ENCODE measurements around the gene CRIM1. TPM values are rescaled to one million over a fixed set of nuclear protein-coding genes. Genes with fewer than 3 reads are reported as not detected.

The CRIM1 gene
- total RNA-seq, 1 donor from 2014 or later = 25.8 TPM

DNA sequence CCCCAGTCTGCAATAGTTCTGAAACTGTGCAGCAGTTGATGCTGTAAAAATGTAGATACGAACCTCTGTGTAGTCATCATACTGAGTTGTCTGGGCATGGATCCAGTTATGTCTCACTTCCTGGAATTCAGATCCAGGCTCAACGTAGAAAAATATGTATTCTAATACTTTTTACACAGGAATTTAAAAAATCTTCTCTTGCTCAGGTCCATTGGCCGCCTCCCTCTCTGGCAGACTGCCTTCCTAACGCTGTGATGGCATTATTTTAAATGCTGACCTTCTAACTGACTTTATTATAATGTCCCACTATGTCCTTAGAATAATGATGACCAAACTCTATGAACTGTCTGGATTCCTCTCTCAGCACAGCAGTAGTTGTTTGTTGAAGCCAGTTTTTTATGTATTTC, 122.8 kb downstream of the CRIM1 start:
- Mint-ChIP-seq H3K4me3 (ENCODE audit: low read depth) (no peak overlapping the region), H3K27ac (no peak overlapping the region), H3K4me1 (ENCODE audit: low read depth) (peaks cover 3% of the 10 kb centered on the region), H3K27me3 (no peaks in the 10 kb centered on the region), H3K9me3 (ENCODE audit: low read depth) (peaks cover 20% of the 10 kb centered on the region), H3K36me3 (ENCODE audit: insufficient read depth) (peaks cover 52% of the 10 kb centered on the region)
- TF ChIP-seq, protein P1, sequence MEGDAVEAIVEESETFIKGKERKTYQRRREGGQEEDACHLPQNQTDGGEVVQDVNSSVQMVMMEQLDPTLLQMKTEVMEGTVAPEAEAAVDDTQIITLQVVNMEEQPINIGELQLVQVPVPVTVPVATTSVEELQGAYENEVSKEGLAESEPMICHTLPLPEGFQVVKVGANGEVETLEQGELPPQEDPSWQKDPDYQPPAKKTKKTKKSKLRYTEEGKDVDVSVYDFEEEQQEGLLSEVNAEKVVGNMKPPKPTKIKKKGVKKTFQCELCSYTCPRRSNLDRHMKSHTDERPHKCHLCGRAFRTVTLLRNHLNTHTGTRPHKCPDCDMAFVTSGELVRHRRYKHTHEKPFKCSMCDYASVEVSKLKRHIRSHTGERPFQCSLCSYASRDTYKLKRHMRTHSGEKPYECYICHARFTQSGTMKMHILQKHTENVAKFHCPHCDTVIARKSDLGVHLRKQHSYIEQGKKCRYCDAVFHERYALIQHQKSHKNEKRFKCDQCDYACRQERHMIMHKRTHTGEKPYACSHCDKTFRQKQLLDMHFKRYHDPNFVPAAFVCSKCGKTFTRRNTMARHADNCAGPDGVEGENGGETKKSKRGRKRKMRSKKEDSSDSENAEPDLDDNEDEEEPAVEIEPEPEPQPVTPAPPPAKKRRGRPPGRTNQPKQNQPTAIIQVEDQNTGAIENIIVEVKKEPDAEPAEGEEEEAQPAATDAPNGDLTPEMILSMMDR (IDR thresholded peaks at IDR 0.05; ENCODE audit: unreplicated experiment) = no peak
- no peak for DNase-seq (ENCODE audit: low spot score, unreplicated experiment)

DNA sequence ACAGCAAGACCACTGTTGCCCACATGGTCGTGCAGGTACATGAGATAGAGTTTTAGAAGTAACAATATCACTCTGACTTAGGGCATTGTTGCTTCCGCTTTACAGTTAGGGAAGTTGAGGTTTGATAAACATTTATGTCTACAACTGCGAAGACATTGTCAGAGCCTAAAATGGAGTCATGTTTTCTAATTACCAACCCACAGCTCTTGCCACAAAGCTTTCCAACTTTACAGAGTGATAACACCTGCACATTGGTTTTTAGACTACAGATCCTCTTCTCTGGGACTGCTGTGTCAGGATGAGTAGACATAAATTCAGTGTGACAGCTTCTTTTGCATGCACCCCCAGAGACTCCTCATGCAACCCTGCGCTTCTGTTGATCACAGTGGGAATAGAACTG, 123.4 kb downstream of the CRIM1 start:
- peaks cover 17% of the 10 kb centered on the region for H3K9me3 Mint-ChIP-seq (ENCODE audit: low read depth)
- no peak overlapping the region for H3K27ac Mint-ChIP-seq
- peaks cover 51% of the 10 kb centered on the region for H3K36me3 Mint-ChIP-seq (ENCODE audit: insufficient read depth)
- no peak overlapping the region for H3K4me3 Mint-ChIP-seq (ENCODE audit: low read depth)
- TF ChIP-seq, protein P1 (IDR thresholded peaks at IDR 0.05; ENCODE audit: unreplicated experiment) = no peak
- no peak for DNase-seq (ENCODE audit: low spot score, unreplicated experiment)
- peaks cover 3% of the 10 kb centered on the region for H3K4me1 Mint-ChIP-seq (ENCODE audit: low read depth)
- H3K27me3 Mint-ChIP-seq = no peaks in the 10 kb centered on the region

DNA sequence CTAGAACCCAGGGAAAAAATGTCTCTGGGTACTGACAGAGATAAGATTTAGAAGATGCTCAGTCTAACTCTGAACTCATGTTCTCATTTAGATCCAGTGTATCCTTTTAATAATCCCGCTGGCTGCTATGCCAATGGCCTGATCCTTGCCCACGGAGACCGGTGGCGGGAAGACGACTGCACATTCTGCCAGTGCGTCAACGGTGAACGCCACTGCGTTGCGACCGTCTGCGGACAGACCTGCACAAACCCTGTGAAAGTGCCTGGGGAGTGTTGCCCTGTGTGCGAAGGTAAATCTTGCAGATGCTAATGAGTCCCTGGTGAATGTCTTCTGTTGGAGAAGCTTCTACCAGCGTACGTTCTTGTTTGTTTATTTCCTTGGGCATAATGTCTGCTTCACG, 123.8 kb downstream of the CRIM1 start:
- peaks cover 51% of the 10 kb centered on the region for H3K36me3 Mint-ChIP-seq (ENCODE audit: insufficient read depth)
- H3K4me3 Mint-ChIP-seq (ENCODE audit: low read depth) = no peak overlapping the region
- TF ChIP-seq, protein P1 (IDR thresholded peaks at IDR 0.05; ENCODE audit: unreplicated experiment) = no peak
- DNase-seq (ENCODE audit: low spot score, unreplicated experiment) = no peak
- no peak overlapping the region for H3K27ac Mint-ChIP-seq
- H3K27me3 Mint-ChIP-seq = no peaks in the 10 kb centered on the region
- peaks cover 15% of the 10 kb centered on the region for H3K9me3 Mint-ChIP-seq (ENCODE audit: low read depth)
- H3K4me1 Mint-ChIP-seq (ENCODE audit: low read depth) = peaks cover 3% of the 10 kb centered on the region

DNA sequence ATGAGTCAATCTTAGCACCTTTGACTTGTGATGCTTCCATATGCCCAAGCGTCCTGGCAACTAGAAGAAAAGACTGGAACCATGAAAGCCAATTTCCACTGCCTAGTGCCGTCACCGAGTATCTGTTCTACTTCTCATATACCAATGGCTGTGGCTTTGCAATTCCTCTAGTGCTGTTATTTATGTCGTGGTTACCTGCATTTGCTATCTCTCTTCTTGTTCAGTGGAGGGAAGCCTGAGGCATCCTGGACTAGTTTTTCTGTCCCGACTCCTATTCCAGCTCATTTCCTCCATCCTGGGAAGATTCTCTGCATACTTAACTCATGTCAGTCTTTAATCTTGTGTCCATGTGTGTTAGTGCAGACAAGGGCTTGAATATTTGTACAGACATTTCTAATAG, 124.5 kb downstream of the CRIM1 start:
- TF ChIP-seq, protein P1 (IDR thresholded peaks at IDR 0.05; ENCODE audit: unreplicated experiment) = no peak
- Mint-ChIP-seq H3K4me3 (ENCODE audit: low read depth) (no peak overlapping the region), H3K27me3 (no peaks in the 10 kb centered on the region), H3K36me3 (ENCODE audit: insufficient read depth) (peaks cover 50% of the 10 kb centered on the region), H3K4me1 (ENCODE audit: low read depth) (peaks cover 3% of the 10 kb centered on the region), H3K9me3 (ENCODE audit: low read depth) (peaks cover 13% of the 10 kb centered on the region), H3K27ac (no peak overlapping the region)
- no peak for DNase-seq (ENCODE audit: low spot score, unreplicated experiment)

DNA sequence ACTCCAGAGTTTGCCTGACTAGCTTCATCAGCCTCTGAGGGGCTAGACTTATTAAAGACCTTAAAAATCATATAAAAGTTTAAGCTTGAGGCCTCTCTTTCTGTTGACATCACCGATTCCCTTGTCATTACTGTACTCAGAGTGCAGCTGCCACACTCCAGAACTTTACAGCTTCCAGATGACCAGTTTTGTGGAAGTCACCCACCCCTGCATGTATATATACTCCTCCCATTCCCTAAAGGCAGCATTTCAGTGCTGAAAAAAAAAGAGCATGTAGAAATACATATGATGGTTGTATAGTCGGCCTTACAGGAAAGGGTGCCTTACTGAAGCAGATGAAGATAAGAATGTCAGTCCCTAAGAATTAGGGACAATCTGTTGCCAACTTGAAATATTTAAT, 125.1 kb downstream of the CRIM1 start:
- Mint-ChIP-seq H3K36me3 (ENCODE audit: insufficient read depth) (peaks cover 47% of the 10 kb centered on the region), H3K27me3 (no peaks in the 10 kb centered on the region), H3K4me3 (ENCODE audit: low read depth) (no peak overlapping the region), H3K4me1 (ENCODE audit: low read depth) (peaks cover 8% of the 10 kb centered on the region), H3K27ac (no peak overlapping the region), H3K9me3 (ENCODE audit: low read depth) (peaks cover 7% of the 10 kb centered on the region)
- DNase-seq (ENCODE audit: low spot score, unreplicated experiment) = no peak
- TF ChIP-seq, protein P1 (IDR thresholded peaks at IDR 0.05; ENCODE audit: unreplicated experiment) = no peak

Data from progenitor cell of endocrine pancreas (in vitro differentiated cells).